GM20431 (cell line): ENCODE results near the gene PHAF1.

Experiments used
- in situ Hi-C: fragments of 300-500 bp; cut with MseI, MboI; formaldehyde crosslinking; loops from one replicate; pipeline ENCODE4 v1.15.0; 2020; ENCODE audit warnings: low sequenced_read_pairs; ENCODE audit not compliant: unreplicated experiment

The PHAF1 gene

DNA sequence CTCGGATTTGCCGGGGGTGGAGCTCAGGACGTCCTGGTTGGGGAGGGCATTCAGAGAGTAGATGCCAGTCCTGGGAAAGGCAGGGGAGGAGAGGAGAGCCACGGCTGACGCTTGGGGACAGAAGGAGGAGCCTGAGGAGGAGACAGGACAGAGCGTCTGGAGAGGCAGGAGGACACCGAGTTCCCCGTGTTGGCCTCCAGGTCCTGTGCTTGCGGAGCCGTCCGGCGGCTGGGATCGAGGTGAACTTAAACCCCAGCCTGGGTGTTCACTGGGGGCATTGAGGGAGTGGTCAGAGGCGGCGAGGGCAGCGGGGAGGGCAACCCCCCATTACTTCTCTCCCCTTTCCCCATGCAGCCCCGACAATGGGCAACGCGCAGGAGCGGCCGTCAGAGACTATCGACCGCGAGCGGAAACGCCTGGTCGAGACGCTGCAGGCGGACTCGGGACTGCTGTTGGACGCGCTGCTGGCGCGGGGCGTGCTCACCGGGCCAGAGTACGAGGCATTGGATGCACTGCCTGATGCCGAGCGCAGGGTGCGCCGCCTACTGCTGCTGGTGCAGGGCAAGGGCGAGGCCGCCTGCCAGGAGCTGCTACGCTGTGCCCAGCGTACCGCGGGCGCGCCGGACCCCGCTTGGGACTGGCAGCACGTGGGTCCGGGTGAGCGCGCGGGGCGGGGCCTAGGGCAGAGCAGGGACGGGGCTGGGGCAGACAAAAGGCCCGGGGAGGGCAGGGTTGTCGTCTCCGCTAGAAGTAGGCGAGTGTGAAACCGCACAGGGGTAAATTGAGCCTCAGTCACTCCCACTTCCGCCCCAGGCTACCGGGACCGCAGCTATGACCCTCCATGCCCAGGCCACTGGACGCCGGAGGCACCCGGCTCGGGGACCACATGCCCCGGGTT lies 64.3 kb downstream of the PHAF1 start:
- in situ Hi-C loops, result no loop called here

DNA sequence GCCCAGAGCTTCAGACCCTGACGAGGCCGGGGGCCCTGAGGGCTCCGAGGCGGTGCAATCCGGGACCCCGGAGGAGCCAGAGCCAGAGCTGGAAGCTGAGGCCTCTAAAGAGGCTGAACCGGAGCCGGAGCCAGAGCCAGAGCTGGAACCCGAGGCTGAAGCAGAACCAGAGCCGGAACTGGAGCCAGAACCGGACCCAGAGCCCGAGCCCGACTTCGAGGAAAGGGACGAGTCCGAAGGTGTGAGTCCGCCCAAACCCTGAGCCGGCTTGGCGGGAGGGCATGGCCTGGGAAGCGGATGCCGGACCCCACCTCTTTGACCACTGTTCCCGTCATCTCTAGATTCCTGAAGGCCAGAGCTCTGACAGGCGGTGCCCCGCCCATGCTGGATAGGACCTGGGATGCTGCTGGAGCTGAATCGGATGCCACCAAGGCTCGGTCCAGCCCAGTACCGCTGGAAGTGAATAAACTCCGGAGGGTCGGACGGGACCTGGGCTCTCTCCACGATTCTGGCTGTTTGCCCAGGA lies 65.0 kb downstream of the PHAF1 start:
- in situ Hi-C loops, result no loop called here

GRCh38 chr16:67176662-67177061 lies 66.9 kb downstream of the PHAF1 start:
- in situ Hi-C loops, result no loop called here

DNA sequence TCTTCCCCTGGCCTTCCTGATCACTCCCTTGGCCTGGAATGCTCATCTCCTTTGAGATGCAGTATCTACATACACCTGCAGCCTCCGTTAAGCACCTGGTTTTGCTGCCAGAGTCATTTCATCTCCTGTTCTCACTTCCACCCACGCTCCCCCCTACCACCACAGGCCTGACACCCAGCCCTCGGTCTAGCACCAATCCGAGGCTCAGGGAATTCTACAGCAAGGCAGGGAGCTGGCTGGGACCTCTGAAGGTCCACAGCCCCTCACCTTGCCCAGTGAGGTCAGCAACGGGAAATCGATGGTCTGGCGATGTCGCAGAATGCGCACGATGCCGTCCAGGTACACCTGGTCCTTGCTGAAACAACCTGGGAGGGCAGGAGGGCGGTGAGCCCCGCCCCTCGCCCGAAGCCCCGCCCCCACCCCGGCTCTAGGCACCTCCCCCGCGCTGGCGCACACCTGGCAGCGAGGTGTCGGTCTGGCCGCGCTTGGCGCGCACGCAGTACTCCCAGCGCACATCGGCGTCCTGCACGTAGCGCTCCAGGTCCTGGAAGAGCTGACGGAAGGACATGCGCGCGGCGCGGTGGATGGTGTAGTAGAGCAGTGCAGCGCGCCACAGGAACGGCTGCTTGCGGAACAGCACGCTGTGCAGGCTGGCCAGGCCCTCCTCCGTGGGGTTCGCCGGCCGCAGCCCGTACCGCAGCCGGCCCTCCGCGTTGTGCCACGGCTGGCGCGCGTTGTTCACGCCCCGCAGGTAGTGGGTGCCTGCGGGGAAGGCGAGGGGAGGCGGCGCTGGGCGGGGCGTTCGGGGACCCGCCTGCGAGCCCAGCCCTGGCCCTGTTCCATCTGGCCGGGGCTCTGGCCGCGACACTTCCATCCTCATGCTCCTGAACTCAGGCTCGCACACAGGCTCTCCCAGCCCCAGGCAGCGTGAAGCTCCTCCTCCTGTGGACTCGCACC lies 68.3 kb downstream of the PHAF1 start:
- in situ Hi-C loops, result no loop called here

DNA sequence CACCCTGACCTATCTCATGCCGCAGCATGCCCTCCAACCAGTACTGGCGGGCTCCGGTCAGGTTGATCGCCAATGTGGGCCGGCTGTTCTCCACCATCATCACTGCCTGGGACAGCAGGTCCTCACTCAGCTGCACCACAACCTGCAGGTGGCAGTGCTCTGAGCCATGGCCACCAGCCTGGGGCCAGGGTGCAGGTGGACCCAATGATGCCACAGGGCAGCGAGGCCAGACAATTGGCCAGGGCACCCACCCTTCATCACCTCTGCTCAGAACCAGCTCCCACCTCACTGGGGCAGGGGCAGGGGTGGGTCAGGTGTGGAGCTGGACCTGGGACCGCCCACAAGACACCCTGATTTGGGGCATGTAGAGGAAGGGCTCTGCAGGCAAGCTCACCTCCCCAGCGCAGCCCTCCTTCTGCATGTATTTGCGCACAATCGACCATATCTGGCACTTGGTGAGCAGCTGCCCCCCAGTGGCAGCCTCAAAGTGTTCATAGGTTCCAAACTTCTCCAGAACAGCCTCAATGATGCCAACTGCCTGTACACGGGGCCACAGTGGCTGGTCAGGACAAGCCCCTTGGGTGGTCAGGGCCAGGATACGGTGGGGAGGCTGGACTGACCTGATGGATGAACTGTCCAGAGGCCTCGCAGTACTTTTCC lies 69.8 kb downstream of the PHAF1 start:
- in situ Hi-C loops, result no loop called here

GRCh38 chr16:67180166-67180565 lies 70.4 kb downstream of the PHAF1 start:
- in situ Hi-C loops, result no loop called here

DNA sequence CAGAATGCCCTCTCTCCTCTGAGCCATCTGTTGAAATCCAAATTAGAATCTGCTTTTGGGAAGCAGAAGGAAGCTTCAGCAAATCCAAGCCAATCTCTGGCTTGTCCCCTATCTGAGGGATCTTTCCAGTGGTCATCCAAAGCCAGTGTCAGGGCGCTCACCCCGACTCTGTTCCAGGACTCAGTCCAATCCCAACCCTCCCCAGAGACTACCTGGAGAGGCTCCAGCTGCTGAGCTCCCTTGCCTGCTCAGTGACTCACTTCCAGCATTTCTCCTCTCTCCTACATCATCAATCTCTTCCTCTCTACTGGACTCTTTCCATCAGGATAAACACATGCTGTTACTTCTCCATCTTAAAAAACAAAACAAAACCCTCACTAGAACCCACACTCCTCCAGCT lies 71.6 kb downstream of the PHAF1 start:
- in situ Hi-C loops, result no loop called here

DNA sequence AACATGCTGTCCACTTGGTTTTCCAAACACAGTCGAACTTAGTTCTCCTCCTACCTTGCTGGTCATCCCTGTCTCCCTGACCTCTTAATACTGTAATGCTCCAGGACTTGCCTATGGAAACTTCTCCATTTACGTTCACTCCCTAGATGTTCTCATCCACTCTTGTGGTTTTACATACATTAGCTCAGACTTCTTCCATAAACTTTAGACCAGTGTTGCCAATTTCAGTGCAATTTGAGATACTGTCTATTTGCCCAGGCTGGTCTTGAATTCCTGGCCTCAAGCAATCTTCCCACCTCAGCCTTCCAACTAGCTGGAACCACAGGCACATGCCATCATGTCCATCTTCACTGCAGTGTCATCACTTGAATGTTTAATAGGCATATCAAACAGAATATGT lies 72.5 kb downstream of the PHAF1 start:
- in situ Hi-C loops, result no loop called here

DNA sequence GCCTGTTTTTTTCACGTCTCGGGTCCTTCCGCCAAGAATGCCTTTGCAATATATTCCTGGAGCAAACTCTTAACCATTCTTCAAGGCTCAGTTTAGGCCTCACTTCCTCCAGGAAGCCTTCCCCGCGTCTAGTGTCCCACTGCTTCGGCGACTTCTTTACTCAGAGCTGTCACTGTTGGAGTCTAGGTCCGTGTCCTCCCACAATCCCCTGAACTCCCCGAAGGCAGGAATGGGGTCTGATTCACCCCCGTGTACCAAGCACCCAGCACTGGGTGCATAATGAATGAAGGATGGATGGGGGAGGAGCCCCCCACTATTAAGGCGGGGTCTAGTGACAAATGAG lies 73.5 kb downstream of the PHAF1 start:
- in situ Hi-C loops, result no loop called here

- in situ Hi-C loops, result no loop called here
These were observed 74.1 kb downstream of the PHAF1 start, which contains the start of gene MATCAP1 for GRCh38 chr16:67183627-67184452. MATCAP1 (minus strand) TSS chr16:67183963; CDS start chr16:67180610, 3,353 bp downstream.

GRCh38 chr16:67184453-67184994 lies 74.8 kb downstream of the PHAF1 start:
- in situ Hi-C loops, result no loop called here

- in situ Hi-C loops, result no loop called here
These were observed 75.4 kb downstream of the PHAF1 start for GRCh38 chr16:67184995-67185650.

GRCh38 chr16:67185651-67186134 lies 76.0 kb downstream of the PHAF1 start:
- in situ Hi-C loops, result no loop called here

DNA sequence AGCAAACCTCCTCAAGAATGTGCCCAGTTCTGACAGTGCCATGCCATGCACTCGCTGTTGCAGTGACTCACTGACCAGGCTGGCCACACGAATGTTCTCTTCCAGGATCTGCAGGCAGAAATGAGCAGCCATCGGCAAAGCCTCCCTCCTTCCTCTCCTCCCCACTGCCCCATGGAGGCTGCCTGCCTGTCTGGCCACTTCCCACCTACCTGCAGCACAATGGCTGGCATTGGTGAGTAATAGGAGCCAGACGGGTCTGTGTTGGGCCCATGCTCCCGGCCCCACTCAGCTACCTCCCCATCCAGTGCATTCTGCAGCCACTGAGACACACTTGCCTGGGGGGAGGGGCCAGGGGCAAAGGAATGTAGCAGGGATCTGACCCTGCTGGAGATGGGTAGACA lies 76.8 kb downstream of the PHAF1 start:
- in situ Hi-C loops, result no loop called here

DNA sequence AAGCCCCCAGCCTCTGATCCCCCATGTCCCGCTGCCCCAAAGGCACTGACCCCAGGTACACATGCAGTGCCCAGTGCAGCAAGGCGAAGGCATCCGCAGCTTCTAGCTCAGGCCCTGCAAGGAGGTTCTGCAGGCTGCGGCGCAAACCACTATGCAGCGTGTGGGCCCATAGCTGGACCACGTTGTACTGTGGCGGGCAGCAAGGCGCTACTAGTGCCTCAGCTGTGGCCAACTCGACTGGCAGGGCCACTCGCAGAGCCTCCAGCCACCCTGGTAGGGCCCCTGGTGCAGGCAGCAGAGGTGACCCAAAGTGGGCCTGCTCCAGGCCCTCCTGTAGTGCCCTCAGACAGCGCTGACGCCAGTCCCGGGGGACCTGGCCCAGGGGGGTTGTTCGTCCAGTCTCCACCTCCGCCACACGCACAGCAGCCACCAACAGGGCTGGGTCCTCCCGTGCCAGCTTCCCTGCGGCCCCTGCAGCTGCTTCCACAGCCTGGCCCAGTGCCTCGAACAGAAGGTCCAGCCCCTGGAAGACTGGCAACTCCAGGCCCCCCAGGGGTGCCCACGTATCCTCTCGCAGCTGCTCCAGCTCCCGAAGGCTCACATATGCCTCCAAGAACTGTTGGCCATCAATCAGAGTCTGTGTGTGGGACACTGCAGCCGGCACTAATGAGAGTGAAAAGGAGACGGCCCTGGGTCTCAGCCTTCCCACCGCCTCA lies 77.6 kb downstream of the PHAF1 start:
- in situ Hi-C loops, result no loop called here

DNA sequence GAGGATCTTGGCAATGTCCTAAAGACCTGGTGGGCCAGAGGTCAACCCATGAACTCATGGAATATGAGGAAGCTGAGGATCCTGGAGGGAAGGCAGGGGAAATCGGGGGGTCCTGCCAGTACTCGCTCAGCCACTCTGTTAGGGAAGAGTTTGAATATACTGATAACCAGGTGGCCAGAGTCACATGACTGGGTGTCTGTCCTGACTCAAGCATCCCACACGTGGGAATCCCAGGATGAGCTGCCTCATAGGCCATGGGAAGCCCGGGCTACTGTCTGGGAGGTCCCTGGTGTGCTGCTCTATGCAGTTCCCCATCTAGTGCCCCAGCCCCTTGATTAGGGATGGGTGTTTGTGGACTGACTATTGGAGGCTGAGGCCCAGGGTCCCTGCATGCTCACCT lies 78.6 kb downstream of the PHAF1 start:
- in situ Hi-C loops, result no loop called here

- in situ Hi-C loops, result no loop called here
These were observed 79.1 kb downstream of the PHAF1 start for GRCh38 chr16:67188798-67189197.

DNA sequence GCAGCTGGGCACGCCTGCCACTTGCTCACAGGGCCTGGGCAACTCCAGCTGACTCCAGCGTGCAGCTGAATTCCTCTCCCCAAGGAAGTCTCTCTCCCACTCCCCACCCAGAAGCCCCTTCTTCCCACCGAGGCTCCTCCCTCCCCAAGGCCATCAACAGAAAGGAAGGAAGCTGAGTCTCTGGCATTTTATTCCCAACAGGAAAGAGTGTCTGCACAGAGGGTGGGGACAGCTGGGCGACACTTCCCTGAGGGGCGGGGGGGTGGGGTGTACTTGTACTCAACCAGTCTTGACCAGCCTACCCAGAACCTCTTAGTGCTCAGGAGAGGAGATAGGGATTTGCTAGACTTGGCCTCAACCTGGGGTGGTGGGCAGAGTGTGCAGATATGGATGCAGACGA lies 80.3 kb downstream of the PHAF1 start, which contains the start of gene EXOC3L1:
TSS of gene EXOC3L1 (minus strand) at position 96 of the 400 bp plus-strand sequence. CDS start 460 bp downstream, outside the sequence.
- in situ Hi-C loops, result no loop called here
